IPS-18c (cell line): ENCODE results near the gene GBF1.
"Not testable (repeated sequence)": the region's sequence is repeated elsewhere in the genome, so short reads cannot be mapped to it uniquely, and the experiment has no call there.

ENCODE experiments used
- H3K4me3 ChIP-seq: 2 replicates; pipeline ENCODE4 v1.7.0; 2013; ENCODE audit warnings: low read depth, mild to moderate bottlenecking, low read length, moderate library complexity; ENCODE audit not compliant: insufficient read depth
- H3K9me3 ChIP-seq: one replicate; pipeline ENCODE4 v1.6.1; 2013; ENCODE audit warnings: mild to moderate bottlenecking, low read length, moderate library complexity; ENCODE audit not compliant: control insufficient read depth, insufficient read depth

Gene GBF1

DNA sequence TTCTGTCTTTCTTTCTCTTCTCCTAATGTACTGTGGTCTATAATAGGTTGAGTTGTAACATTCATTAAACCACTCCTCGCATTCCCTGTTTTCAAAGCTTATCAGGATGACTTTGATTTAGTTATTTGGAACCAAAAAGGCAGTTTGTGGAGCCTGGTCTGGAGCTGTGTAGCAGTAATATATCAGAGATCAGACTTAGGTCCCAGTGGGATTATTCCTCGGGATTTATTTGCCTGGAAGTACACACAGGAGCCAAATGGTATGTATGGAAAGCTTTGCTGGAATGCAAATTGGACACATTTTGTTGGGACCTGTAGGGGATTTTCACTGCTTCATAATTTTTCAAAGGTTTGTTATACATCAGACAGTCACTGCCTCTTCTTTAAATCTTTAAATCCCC is 40.9 kb downstream of the GBF1 start:
- Histone ChIP-seq H3K4me3 (no peak overlapping the region), H3K9me3 (no peaks in the 10 kb centered on the region)

DNA sequence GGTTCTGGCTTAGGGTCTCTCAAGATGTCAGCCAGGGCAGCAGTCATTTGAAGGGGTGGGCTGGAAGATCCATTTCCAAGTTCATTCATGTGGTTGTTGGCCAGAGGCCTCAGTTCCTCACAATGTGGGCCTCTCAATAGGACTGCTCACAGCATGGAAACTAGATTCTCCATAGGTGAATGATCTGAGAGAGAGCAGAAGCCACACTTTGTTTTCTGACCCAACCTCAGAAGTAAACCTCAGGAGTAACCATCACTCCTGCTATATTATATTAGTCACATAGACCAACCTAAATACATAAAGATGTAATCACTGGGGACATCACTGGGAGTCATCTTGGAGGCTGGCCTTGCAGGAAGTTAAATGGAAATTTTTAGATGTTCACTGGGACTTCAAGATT is 42.2 kb downstream of the GBF1 start:
- H3K9me3 ChIP-seq, result peaks cover 2% of the 10 kb centered on the region
- no peak overlapping the region for H3K4me3 ChIP-seq

DNA sequence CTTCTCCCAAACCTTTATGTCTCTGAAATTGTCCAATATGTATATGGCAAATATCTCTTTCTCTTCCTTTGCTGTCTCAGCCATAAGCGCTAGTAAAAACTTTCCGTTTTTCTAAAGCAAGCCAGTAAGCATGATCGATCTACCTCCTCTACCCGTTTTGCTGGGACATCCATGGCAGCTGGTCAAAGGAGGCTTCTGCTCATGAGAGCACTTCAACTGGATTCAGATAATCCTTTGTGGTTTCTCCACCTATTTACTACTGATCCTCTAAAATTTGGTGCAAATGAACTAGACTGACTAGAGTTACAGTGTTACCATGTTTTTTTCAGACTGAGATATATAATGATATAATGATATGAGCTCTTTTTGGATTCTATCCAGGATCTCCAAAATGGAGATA is 42.7 kb downstream of the GBF1 start:
- H3K4me3 ChIP-seq, result no peak overlapping the region
- peaks cover 2% of the 10 kb centered on the region for H3K9me3 ChIP-seq

DNA sequence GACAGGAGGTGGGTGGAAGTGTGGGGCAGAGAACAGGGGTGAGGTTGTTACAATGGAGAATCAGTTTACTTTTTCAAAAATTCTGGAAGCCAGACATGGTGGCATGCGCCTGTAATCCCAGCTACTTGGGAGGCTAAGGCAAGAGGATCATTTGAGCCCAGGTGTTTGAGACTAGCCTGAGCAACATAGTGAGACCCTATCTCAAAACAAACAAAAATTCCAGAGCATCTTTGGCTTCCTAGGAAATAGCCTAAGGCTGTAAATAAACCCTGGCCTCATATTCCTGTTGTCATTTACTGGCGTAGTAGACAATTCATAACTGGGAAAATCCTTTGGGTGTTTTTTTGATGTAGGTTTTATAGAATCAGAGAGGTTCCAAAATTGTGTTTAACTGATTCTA is 44.0 kb downstream of the GBF1 start:
- Histone ChIP-seq H3K9me3 (peaks cover 2% of the 10 kb centered on the region), H3K4me3 (no peak overlapping the region)

DNA sequence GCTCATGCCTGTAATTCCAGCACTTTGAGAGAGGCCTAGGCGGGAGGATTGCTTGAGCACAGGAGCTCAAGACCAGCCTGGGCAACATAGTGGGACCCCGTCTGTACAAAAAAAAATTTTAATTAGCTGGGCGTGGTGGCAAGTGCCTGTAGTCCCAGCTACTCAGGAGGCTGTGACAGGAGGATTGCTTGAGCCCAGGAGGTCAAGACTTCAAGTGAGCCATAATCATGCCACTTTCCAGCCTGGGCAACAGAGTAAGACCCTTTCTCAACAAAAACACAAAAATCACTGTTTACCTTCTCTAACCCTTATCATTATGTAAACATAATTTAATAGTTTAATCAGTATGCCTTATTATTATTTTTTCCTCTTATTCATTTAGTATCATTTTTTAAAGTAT is 44.5 kb downstream of the GBF1 start:
- H3K9me3 ChIP-seq, result peaks cover 2% of the 10 kb centered on the region

DNA sequence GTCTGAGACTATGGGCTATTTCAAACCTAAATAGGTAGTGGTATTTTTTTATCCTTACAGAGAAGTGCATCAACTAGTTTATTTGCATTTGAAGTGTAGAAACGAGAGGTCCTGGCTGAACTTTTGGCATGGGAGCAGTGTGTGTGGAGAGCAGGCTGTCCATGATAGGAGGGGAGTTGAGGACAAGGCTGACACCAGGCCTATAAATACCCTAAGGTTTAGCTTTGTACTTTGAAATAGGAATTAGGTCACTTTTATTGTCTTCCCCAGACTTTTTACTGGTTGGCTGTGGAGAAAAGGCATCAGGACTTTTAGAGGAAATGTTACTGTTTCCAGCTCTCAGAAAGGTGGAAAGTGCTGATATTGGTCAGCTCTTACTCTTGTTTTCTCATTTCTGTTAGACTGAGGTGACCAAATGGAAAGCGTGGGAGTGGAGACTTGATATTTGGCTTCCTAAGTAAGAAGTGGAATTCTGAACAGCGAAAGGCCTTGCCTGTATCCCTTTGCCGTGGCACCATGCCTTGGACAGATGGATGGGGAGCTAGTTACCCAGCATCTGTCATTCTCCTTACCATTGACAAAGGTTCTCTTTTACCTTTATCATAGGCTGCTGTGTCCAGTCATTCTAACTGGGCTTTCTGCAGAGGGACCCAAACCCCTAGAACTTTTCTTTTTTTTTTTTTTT is 46.0 kb downstream of the GBF1 start:
- peaks cover 2% of the 10 kb centered on the region for H3K9me3 ChIP-seq
- no peak overlapping the region for H3K4me3 ChIP-seq

More for the DNA sequence above, 44.5 kb downstream of the GBF1 start:
- no peak overlapping the region for H3K4me3 ChIP-seq

DNA sequence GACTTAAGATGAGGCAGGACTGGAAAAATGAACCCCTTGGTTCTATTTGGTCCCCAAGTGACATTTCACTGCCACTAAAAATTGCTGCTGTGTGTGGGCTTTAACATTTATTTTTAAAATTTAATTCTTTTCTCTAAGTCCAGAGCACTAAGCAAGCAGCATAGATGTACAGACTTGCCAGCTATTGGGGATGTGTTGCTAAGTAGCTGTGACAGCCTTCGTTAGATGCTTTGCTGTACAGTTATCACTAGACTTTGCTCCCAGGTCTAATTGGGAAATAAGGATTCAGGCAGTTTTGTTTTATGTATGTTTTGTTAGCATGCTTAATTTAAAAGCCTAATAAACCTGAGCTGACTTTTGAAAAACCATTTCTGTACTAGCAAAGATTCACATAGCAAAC is 51.8 kb downstream of the GBF1 start:
- H3K4me3 ChIP-seq, result no peak overlapping the region
- H3K9me3 ChIP-seq, result peaks cover 2% of the 10 kb centered on the region

DNA sequence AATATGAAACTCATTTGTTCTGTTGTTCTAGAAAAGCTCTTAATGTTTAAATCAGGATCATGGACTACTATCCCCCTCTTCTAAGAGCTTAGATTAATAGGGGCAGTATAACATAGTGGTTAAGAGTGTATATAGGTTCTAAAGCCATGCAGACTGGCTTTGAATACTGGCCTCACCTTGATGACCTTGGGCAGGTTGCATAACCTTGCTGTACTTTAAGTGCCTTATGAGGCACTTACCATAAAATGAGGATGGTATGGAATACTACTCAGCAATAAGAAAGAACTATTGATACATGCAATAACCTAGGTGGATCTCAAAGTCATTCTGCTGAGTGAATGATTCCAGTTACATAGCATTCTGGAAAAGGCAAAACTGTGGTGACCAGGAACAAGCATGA is 53.6 kb downstream of the GBF1 start:
- H3K9me3 ChIP-seq, result no peaks in the 10 kb centered on the region
- H3K4me3 ChIP-seq, result no peak overlapping the region

DNA sequence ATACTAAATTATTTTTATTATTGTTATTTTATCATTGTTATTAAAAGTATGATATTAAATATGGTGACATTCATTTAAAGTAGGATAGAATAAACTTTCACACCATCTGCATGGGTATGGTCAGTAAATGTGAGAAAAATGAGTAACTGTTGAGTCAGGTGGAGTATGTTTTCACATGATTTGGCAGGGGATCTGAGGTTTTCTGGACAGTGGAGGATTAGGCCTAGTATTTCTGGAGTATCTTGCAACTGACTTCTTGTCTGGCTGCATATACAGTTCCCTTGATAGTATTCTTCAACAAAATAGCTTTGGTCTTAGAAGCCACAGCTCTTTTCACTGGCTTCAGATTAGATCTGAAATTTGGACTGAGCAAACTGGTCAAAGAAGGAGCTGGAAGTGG is 54.5 kb downstream of the GBF1 start:
- Histone ChIP-seq H3K4me3 (no peak overlapping the region), H3K9me3 (no peaks in the 10 kb centered on the region)

DNA sequence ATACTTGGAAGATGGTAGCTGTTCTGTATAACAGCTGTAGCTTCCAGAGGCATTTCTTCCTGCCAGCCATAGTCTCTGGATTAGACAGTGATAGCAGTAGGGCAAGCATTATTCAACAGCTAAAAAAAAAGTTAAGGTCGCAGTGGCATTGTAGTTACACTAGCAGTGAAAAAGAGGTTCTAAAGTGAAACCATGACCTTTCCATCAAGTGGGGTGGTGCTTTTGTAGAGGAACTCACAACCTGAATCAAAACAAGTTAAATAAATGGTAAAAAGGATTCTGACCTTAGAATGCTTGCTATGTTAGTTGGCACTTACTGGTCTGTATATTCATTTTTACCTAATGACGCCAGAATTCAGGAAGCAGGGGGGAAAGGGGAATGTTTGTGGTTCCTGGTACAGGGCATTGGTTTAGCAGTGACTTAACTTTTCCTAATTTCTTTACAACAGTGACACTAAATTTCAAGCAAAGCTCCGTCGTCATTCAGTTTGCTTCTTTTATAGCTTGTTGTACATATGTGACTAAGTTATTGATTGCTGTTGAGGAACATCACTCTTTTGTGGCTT is 55.0 kb downstream of the GBF1 start:
- no peak overlapping the region for H3K4me3 ChIP-seq
- no peaks in the 10 kb centered on the region for H3K9me3 ChIP-seq

DNA sequence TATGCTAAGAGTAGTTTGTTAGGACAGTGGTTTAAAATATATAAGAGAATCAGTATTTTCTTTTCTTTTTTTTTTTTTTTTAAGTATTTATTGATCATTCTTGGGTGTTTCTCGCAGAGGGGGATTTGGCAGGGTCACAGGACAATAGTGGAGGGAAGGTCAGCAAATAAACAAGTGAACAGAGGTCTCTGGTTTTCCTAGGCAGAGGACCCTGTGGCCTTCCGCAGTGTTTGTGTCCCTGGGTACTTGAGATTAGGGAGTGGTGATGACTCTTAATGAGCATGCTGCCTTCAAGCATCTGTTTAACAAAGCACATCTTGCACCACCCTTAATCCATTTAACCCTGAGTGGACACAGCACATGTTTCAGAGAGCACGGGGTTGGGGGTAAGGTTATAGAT is 55.6 kb downstream of the GBF1 start:
- H3K4me3 ChIP-seq, H3K9me3 ChIP-seq: not testable (repeated sequence)

DNA sequence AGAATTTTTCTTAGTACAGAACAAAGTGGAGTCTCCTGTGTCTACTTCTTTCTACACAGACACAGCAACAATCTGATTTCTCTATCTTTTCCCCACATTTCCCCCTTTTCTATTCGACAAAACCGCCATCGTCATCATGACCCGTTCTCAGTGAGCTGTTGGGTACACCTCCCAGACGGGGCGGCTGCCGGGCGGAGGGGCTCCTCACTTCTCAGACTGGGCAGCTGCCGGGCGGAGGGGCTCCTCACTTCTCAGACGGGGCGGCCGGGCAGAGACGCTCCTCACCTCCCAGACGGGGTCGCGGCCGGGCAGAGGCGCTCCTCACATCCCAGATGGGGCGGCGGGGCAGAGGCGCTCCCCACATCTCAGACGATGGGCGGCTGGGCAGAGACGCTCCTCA is 56.0 kb downstream of the GBF1 start:
- not testable (repeated sequence) for H3K4me3 ChIP-seq

DNA sequence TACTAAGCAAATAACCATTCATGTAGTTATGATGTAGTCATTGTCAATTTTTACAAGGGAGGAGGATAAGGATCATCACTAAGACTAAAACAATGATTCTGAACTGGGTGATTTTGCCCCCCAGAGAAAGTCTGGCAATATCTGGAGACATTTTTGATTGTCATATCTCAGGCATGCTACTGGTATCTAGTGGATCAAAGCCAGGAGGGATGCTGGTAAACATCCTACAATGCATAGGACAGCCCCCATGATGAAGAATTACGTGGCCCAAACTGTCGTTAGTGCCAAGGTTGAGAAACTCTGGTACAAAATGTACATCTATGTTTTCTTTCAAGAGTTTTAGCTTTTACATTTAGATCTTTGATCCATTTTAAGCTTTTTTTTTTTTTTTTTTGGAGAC is 57.3 kb downstream of the GBF1 start:
- H3K4me3 ChIP-seq, result no peak overlapping the region
- H3K9me3 ChIP-seq, result no peaks in the 10 kb centered on the region

More for the DNA sequence above, 56.0 kb downstream of the GBF1 start:
- H3K9me3 ChIP-seq, result not testable (repeated sequence)

DNA sequence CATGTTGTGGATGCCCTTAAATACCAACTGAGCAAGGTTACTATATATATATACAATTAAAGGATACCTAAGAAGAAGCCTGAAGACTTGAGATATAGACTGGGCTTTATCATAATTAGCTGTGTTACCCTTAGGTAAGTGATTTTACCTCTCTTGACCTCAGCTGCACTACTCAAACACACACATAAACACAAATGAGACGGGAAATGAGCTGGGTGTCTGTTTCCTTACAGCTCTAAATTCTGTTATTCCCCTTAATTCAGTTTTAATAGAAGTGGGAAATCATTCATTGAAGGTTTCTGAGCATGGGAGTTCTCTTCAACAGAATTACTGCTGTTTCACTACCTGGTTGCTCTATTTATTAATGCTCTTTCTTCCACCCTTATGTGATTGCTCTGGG is 60.7 kb downstream of the GBF1 start:
- H3K4me3 ChIP-seq, result no peak overlapping the region
- H3K9me3 ChIP-seq, result no peaks in the 10 kb centered on the region

DNA sequence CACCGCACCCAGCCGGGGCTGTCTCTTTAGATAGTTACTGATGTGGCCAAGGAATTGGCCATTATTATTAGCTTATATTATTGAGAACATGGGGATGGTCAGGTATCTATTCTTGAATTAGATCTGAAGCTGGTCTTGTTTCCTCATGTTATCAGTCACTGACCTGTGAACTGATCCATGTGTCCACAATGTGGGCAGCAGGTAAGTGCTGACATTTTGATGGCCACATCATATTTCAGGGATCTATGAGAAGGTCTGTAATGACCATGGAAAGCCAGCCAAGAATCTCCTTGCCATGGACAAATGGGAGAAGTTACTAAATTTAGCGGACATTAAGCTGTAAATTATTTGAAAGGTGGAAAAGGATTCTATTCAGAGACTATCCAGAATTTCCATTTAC is 61.4 kb downstream of the GBF1 start:
- no peak overlapping the region for H3K4me3 ChIP-seq
- no peaks in the 10 kb centered on the region for H3K9me3 ChIP-seq

DNA sequence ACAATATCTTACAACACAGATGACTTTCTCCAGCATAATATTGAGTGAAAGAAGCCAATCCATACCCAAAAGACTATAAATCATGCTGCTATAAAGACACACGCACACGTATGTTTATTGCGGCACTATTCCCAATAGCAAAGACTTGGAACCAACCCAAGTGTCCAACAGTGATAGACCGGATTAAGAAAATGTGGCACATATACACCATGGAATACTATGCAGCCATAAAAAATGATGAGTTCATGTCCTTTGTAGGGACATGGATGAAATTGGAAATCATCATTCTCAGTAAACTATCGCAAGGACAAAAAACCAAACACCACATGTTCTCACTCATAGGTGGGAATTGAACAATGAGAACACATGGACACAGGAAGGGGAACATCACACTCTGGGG is 63.0 kb downstream of the GBF1 start:
- H3K4me3 ChIP-seq, H3K9me3 ChIP-seq: not testable (repeated sequence)

DNA sequence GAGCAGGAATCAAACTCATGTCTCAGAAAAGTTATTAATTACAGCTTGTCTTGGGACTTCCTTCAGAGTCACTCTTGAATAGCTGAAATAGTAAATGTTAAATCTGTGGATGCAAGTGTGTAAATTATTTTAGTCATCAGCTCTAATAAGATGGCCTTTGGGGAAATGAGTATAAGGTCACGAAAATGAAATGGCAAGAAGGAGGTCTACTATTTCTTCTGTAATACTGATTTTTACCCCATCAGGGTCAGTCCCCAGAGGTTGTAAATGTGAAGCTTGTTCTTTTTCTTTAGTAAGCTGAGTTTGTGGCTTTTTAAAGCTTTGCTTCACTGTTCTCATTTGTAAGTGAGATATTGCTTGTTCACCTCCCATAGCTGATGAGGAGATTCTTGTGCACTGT is 63.9 kb downstream of the GBF1 start:
- Histone ChIP-seq H3K4me3 (no peak overlapping the region), H3K9me3 (no peaks in the 10 kb centered on the region)

DNA sequence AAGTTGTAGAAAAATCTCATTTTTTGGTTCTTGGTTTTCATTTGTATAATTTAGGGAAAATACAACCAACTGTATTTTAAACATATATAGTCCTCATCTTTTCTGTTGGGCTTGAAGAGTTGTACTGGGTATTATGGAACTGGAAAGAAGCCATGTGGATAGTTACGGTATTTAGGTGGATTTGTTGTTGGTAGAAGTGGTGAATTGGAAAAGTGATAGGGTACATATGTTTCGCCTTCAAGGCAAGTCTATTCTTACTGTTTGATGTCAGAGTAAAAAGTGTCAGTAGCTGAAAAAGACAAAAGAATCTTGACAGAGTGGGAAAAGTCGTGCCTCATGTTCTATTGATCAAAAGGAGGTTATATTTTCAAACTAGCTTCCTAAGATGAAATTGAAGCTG is 64.6 kb downstream of the GBF1 start:
- Histone ChIP-seq H3K4me3 (no peak overlapping the region), H3K9me3 (no peaks in the 10 kb centered on the region)

DNA sequence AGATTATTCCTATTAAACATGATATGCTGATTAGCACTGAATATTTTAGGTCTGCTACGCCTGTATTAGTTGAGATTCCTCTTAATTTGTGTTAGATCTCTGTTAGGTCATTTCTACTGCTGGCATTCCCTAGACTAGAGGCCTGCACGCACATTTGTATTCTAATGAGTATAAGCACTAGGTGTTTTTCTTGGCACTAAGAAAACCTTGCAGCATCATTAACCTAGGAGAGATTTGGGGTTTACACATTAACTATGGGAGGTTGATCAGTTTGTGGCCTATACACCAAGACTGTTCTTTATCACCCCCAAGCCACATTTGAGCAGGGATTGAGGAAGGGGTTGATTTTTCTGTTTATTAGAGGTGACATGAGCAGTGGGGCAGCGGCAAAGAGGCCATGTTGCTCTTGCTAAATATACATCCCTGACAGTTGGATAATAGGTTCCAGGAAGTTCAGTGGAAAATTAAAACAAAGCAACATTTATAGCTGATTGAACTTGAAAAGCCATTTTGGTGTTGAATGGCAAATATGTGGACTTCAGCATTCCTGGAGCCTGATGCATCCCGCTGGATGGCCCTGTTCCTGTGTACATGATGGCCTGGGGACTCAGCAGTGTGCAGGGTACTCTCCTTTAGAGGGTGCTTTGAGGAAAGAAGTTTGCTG is 65.2 kb downstream of the GBF1 start:
- H3K4me3 ChIP-seq, result no peak overlapping the region

More for the DNA sequence above, 65.2 kb downstream of the GBF1 start:
- H3K9me3 ChIP-seq, result no peaks in the 10 kb centered on the region
